HG02759 (cell line): ENCODE measurements around the gene ACVR1B.

ENCODE experiments used
- ATAC-seq: cut with Tn5 transposase; IDR thresholded peaks from one replicate; pipeline ENCODE4 v1.9.1; 2021; ENCODE audit warnings: mild to moderate bottlenecking, moderate library complexity; ENCODE audit not compliant: unreplicated experiment

The ACVR1B gene

GRCh38 chr12:52003016-52003550, 51.6 kb downstream of the ACVR1B start:
- ATAC-seq = no peak

- no peak for ATAC-seq
Measured at GRCh38 chr12:52003591-52003990, 52.1 kb downstream of the ACVR1B start.

- no peak for ATAC-seq
Measured at GRCh38 chr12:52004042-52004648, 52.6 kb downstream of the ACVR1B start.

GRCh38 chr12:52005218-52005902, 53.9 kb downstream of the ACVR1B start:
- ATAC-seq = no peak

- peak; percentile 72 for ATAC-seq
Measured at GRCh38 chr12:52005903-52006703, 54.6 kb downstream of the ACVR1B start.

GRCh38 chr12:52006726-52007157, 55.2 kb downstream of the ACVR1B start, which contains the start of gene TAMALIN:
TSS of gene TAMALIN (plus strand) at chr12:52006946. CDS start at chr12:52007020, 74 bp downstream.
- peak; percentile 25 for ATAC-seq

- ATAC-seq = peak; percentile 23
Measured at GRCh38 chr12:52007158-52007921, 55.8 kb downstream of the ACVR1B start.

GRCh38 chr12:52007982-52008510, 56.5 kb downstream of the ACVR1B start:
- ATAC-seq = no peak

GRCh38 chr12:52009081-52009751, 57.7 kb downstream of the ACVR1B start:
- ATAC-seq = no peak

GRCh38 chr12:52010152-52010622, 58.7 kb downstream of the ACVR1B start:
- ATAC-seq = no peak

- ATAC-seq = no peak
Measured at GRCh38 chr12:52010692-52011601, 59.4 kb downstream of the ACVR1B start.

GRCh38 chr12:52011602-52012214, 60.2 kb downstream of the ACVR1B start:
- ATAC-seq = no peak

- no peak for ATAC-seq
Measured at GRCh38 chr12:52013626-52014310, 62.3 kb downstream of the ACVR1B start.

- no peak for ATAC-seq
Measured at GRCh38 chr12:52014567-52015530, 63.4 kb downstream of the ACVR1B start.

- no peak for ATAC-seq
Measured at GRCh38 chr12:52015532-52016041, 64.1 kb downstream of the ACVR1B start.

GRCh38 chr12:52018433-52019112, 67.1 kb downstream of the ACVR1B start:
- ATAC-seq = no peak
